OCI-LY7 (cell line): ENCODE results near the gene SV2B. TPM values are rescaled to one million over a fixed set of nuclear protein-coding genes. Genes with fewer than 3 reads are reported as not detected.

Source experiments
- BruUV-seq: library from RNA; stranded (reverse); fragments of 400-500 nt; replicated peaks from 2 replicates; lab custom pipeline; 2021; lab: Mats Ljungman, UMichigan
- CTCF ChIA-PET: fragments of 300-600 bp; sonication (Branson Sonifier 250); formaldehyde crosslinking; loops from one replicate; lab custom pipeline; 2022; ENCODE audit warnings: antibody characterized with exemption; ENCODE audit not compliant: unreplicated experiment; lab: Charles Lee
- POLR2A ChIA-PET: fragments of 300-600 bp; sonication (Branson Sonifier 250); formaldehyde crosslinking; loops from one replicate; lab custom pipeline; 2022; ENCODE audit warnings: antibody characterized with exemption; lab: Charles Lee
- DNase-seq: peaks from one replicate; pipeline ENCODE4 v3.0.0-alpha.2; 2015; ENCODE audit warnings: low spot score
- H2AFZ ChIP-seq: fragments of 200-600 bp; sonication (generic), shearing (Covaris generic); 2 replicates; pipeline ENCODE4 v1.6.1; 2014; ENCODE audit warnings: mild to moderate bottlenecking, antibody characterized with exemption, low read length, moderate library complexity
- H3K27ac ChIP-seq: fragments of 200-600 bp; sonication (generic); 2 replicates; pipeline ENCODE4 v1.5.1; 2014; ENCODE audit warnings: mixed run types, low read depth, mild to moderate bottlenecking, moderate library complexity, low read length, inconsistent platforms; ENCODE audit not compliant: poor library complexity, severe bottlenecking
- H3K36me3 ChIP-seq: fragments of 200-600 bp; sonication (generic); 2 replicates; pipeline ENCODE4 v1.6.1; 2014; ENCODE audit warnings: mild to moderate bottlenecking, antibody characterized with exemption, low read length, moderate library complexity, mixed read lengths; ENCODE audit not compliant: insufficient read depth
- H3K4me1 ChIP-seq: fragments of 200-600 bp; sonication (generic); 2 replicates; pipeline ENCODE4 v1.5.1; 2014; ENCODE audit warnings: mild to moderate bottlenecking, low read length; ENCODE audit not compliant: insufficient read depth, poor library complexity, severe bottlenecking
- H3K4me2 ChIP-seq: fragments of 200-600 bp; sonication (generic); 2 replicates; pipeline ENCODE4 v1.6.1; 2014; ENCODE audit warnings: mild to moderate bottlenecking, low read length
- H3K4me3 ChIP-seq: fragments of 200-600 bp; sonication (generic); 2 replicates; pipeline ENCODE4 v1.5.1; 2014; ENCODE audit warnings: mild to moderate bottlenecking, low read depth, low read length; ENCODE audit not compliant: poor library complexity, severe bottlenecking
- H3K79me2 ChIP-seq: fragments of 200-600 bp; sonication (generic); 2 replicates; pipeline ENCODE4 v1.6.1; 2016; ENCODE audit warnings: low read depth, mild to moderate bottlenecking, low read length, moderate library complexity, mixed read lengths; ENCODE audit not compliant: insufficient read depth
- H3K9me2 ChIP-seq: fragments of 200-600 bp; sonication (generic); 2 replicates; pipeline ENCODE4 v1.6.1; 2016; ENCODE audit warnings: mild to moderate bottlenecking, low read length, mixed read lengths; ENCODE audit not compliant: insufficient read depth
- H3K9me3 ChIP-seq: fragments of 200-600 bp; sonication (generic); 2 replicates; pipeline ENCODE4 v1.6.1; 2014; ENCODE audit warnings: mild to moderate bottlenecking, mixed run types, low read length, mixed read lengths
- H4K20me1 ChIP-seq: fragments of 200-600 bp; sonication (generic); 2 replicates; pipeline ENCODE4 v1.6.1; 2014; ENCODE audit warnings: mild to moderate bottlenecking, antibody characterized with exemption, low read length, moderate library complexity, mixed read lengths; ENCODE audit not compliant: insufficient read depth
- EZH2phosphoT487 ChIP-seq: fragments of 200-600 bp; sonication (generic); IDR thresholded peaks from 2 replicates; pipeline ENCODE4 v1.6.1; 2018; ENCODE audit warnings: low read depth, borderline replicate concordance, mild to moderate bottlenecking, mixed run types, antibody characterized with exemption, low read length, moderate library complexity, mixed read lengths
- intact Hi-C: fragments of 100-400 bp; cut with micrococcal nuclease; formaldehyde crosslinking; loops from one replicate; pipeline ENCODE4 v1.10.0; 2022; ENCODE audit not compliant: unreplicated experiment
- total RNA-seq, 2 experiments: library from RNA; depleted of rRNA in 1 of 2; stranded (reverse); fragments of >200 nt in 1 of 2; shearing (Covaris generic) in 1 of 2; gene quantifications; 2 replicates each; pipeline ENCODE4 v1.2.3, GENCODE V29; 2014 to 2022
- TF ChIP-seq, protein P1 (sequence below): fragments of 200-600 bp; sonication (generic); conservative IDR thresholded peaks from 2 replicates; pipeline ENCODE4 v1.5.1; 2014; ENCODE audit warnings: mild to moderate bottlenecking, antibody characterized with exemption, low read length, moderate library complexity, mixed read lengths

The SV2B gene
- total RNA-seq, 2 experiments from 2014 or later = 0.15 TPM; not detected in 1

DNA sequence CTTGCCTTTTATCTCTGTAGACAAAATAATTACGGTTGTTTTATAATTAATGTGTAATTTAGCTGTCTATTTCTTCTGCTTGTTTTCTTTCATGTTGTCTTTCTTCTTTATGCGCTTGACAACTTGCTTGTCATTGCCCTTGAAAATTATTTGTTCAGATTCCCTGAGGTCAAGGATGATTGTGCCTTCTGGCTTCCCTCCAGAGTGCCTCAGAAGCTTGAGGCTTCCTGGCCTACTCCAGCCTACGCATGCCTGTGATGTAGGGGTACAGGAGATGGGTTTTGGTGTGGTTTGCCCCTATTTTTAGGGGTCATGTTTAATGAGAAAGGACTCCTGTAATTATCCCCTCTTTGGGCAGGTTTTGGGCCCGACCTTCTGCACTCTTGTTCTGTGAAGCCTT is 231.5 kb downstream of the SV2B start:
- TF ChIP-seq, protein P1, sequence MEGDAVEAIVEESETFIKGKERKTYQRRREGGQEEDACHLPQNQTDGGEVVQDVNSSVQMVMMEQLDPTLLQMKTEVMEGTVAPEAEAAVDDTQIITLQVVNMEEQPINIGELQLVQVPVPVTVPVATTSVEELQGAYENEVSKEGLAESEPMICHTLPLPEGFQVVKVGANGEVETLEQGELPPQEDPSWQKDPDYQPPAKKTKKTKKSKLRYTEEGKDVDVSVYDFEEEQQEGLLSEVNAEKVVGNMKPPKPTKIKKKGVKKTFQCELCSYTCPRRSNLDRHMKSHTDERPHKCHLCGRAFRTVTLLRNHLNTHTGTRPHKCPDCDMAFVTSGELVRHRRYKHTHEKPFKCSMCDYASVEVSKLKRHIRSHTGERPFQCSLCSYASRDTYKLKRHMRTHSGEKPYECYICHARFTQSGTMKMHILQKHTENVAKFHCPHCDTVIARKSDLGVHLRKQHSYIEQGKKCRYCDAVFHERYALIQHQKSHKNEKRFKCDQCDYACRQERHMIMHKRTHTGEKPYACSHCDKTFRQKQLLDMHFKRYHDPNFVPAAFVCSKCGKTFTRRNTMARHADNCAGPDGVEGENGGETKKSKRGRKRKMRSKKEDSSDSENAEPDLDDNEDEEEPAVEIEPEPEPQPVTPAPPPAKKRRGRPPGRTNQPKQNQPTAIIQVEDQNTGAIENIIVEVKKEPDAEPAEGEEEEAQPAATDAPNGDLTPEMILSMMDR = no peak
- no peak for TF ChIP-seq EZH2phosphoT487
- CTCF ChIA-PET = no interaction called here
- DNase-seq = no peak
- Histone ChIP-seq H3K4me1 (peaks cover 7% of the 10 kb centered on the region), H3K27ac (no peak overlapping the region), H3K79me2 (no peaks in the 10 kb centered on the region), H3K36me3 (no peaks in the 10 kb centered on the region), H2AFZ (no peak overlapping the region), H3K9me3 (no peaks in the 10 kb centered on the region), H3K4me3 (no peak overlapping the region), H4K20me1 (no peaks in the 10 kb centered on the region), H3K9me2 (no peaks in the 10 kb centered on the region), H3K4me2 (no peak overlapping the region)
- POLR2A ChIA-PET = interaction anchor here (0.6 to 0.9 kb wide), 3 partner anchors 26 to 769 kb away, joined by 3 to 5 read pairs (median 4); no protein-coding TSS in a partner anchor
- intact Hi-C loops = no loop called here
- BruUV-seq = no TSS peak

DNA sequence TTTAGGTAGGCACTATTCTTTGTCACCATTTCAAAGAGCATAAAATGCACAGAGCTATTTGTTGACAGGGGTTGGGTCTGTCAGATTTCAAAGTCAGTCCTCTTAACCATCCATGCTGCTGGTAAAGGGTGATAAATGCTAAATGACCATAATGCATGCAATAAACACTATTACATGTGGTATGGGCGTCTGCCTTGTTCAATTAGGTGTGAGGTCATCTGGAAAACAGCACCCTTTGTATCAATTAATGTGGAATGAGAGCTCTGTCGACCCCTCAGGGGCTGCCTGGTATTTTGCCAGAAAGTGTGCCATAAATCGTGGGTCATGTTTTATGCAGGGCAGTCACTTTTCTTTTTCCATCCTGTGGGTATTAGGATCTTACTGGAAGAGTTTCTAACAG is 235.6 kb downstream of the SV2B start:
- BruUV-seq = no TSS peak
- Histone ChIP-seq H3K4me2 (no peak overlapping the region), H3K4me1 (no peaks in the 10 kb centered on the region), H3K9me2 (no peaks in the 10 kb centered on the region), H4K20me1 (no peaks in the 10 kb centered on the region), H3K9me3 (no peaks in the 10 kb centered on the region), H3K4me3 (no peak overlapping the region), H2AFZ (no peak overlapping the region), H3K27ac (no peak overlapping the region), H3K79me2 (no peaks in the 10 kb centered on the region), H3K36me3 (no peaks in the 10 kb centered on the region)
- no peak for DNase-seq
- ChIA-PET CTCF (no interaction called here), POLR2A (no interaction called here)
- TF ChIP-seq EZH2phosphoT487 = no peak
- TF ChIP-seq, protein P1 = no peak
- intact Hi-C loops = no loop called here

DNA sequence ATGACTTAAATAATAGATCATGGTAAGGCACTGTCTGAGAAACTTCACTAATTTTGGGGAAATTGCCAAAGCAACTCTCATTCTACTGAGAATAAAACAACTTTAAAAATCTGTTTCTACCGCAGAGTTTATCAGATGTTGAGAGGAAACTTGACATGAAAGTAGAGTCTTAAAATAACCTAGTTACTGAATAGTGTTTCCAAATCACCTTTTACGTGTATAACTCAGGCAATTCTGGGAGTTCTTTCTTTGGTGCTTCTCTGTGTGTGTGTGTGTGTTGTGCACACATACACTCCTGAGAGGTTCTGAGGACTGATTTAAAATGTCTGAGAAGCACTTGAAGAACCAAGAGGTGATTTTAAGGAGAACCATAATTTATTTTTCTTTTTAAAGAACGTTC is 236.6 kb downstream of the SV2B start:
- no peak for TF ChIP-seq EZH2phosphoT487
- TF ChIP-seq, protein P1 = no peak
- H3K9me2 ChIP-seq = no peaks in the 10 kb centered on the region
- BruUV-seq = no TSS peak
- intact Hi-C loops = no loop called here
- no peaks in the 10 kb centered on the region for H3K36me3 ChIP-seq
- no peaks in the 10 kb centered on the region for H3K79me2 ChIP-seq
- no peak overlapping the region for H2AFZ ChIP-seq
- H3K27ac ChIP-seq = no peak overlapping the region
- no peaks in the 10 kb centered on the region for H4K20me1 ChIP-seq
- POLR2A ChIA-PET = no interaction called here
- H3K9me3 ChIP-seq = no peaks in the 10 kb centered on the region
- H3K4me1 ChIP-seq = no peaks in the 10 kb centered on the region
- no peak overlapping the region for H3K4me2 ChIP-seq
- no peak overlapping the region for H3K4me3 ChIP-seq
- CTCF ChIA-PET = no interaction called here
- no peak for DNase-seq
